Measurements from ENCODE around the gene MRGPRF. TPM values are rescaled to one million over a fixed set of nuclear protein-coding genes. Genes with fewer than 3 reads are reported as not detected.

Gene MRGPRF
- total and polyA plus RNA-seq, 2 donors (not counting 1 experiment from before 2014, with no cell fraction given) = not detected

GRCh38 chr11:68966894-68967780, 45.9 kb downstream of the MRGPRF start:
- Mint-ChIP-seq H3K4me3 (no peak overlapping the region), H3K27ac (no peak overlapping the region), H3K4me1 (peaks cover 8% of the 10 kb centered on the region), H3K27me3 (peaks cover 13% of the 10 kb centered on the region), H3K9me3 (ENCODE audit: insufficient read depth) (peaks cover 4% of the 10 kb centered on the region)
- Histone ChIP-seq H3K9ac (ENCODE audit: low read length) (no peak overlapping the region), H3K79me2 (ENCODE audit: control insufficient read depth, insufficient read depth, low read length) (no peaks in the 10 kb centered on the region), H3K9me3 (ENCODE audit: control extremely low read depth in 1 of 3, control insufficient read depth in 2 of 3, insufficient read depth in 1 of 3, low read length in 2 of 3) (peaks cover 0 to 15% (median 0%) of the 10 kb centered on the region in 3 donors), H3K4me1 (ENCODE audit: control insufficient read depth in 2 of 2, insufficient read depth in 2 of 2, low read length in 2 of 2) (peaks cover 0 to 8% of the 10 kb centered on the region in 2 donors), H3K4me3 (ENCODE audit: control extremely low read depth in 1 of 5, extremely low read depth in 1 of 5, insufficient read depth in 1 of 5, low read depth in 2 of 5, low read length in 4 of 5) (no peak overlapping the region), H4K20me1 (ENCODE audit: control insufficient read depth, insufficient read depth, low read length, poor library complexity, severe bottlenecking) (no peaks in the 10 kb centered on the region), H3K27me3 (replicated peaks in 1 of 4; ENCODE audit: control extremely low read depth in 1 of 4, control insufficient read depth in 3 of 4, insufficient read depth in 4 of 4, low read length in 3 of 4) (peaks cover 0 to 6% (median 3%) of the 10 kb centered on the region in 4 experiments), H2AFZ (ENCODE audit: insufficient read depth, low read depth, low read length, poor library complexity, severe bottlenecking) (no peak overlapping the region), H3K27ac (ENCODE audit: low read length in 2 of 2) (no peak overlapping the region), H3K4me2 (replicated peaks; ENCODE audit: low read depth, low read length, poor library complexity, severe bottlenecking) (no peak overlapping the region), H3K36me3 (replicated peaks in 1 of 2; ENCODE audit: control extremely low read depth in 1 of 2, control insufficient read depth in 1 of 2, extremely low read depth in 1 of 2, insufficient read depth in 2 of 2, low read length in 1 of 2) (no peaks in the 10 kb centered on the region)
- no peak for TF ChIP-seq EZH2 (IDR thresholded peaks at IDR 0.05; ENCODE audit: borderline replicate concordance, insufficient read depth, low read depth, low read length, poor library complexity, severe bottlenecking)
- TF ChIP-seq, protein P1, sequence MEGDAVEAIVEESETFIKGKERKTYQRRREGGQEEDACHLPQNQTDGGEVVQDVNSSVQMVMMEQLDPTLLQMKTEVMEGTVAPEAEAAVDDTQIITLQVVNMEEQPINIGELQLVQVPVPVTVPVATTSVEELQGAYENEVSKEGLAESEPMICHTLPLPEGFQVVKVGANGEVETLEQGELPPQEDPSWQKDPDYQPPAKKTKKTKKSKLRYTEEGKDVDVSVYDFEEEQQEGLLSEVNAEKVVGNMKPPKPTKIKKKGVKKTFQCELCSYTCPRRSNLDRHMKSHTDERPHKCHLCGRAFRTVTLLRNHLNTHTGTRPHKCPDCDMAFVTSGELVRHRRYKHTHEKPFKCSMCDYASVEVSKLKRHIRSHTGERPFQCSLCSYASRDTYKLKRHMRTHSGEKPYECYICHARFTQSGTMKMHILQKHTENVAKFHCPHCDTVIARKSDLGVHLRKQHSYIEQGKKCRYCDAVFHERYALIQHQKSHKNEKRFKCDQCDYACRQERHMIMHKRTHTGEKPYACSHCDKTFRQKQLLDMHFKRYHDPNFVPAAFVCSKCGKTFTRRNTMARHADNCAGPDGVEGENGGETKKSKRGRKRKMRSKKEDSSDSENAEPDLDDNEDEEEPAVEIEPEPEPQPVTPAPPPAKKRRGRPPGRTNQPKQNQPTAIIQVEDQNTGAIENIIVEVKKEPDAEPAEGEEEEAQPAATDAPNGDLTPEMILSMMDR (IDR thresholded peaks at IDR 0.05) = no peak
- ChIA-PET CTCF (no interaction called here), POLR2A (no interaction called here)
- ATAC-seq (ENCODE audit: low read depth) (no peak), DNase-seq (no peak)
- intact Hi-C loops (cut with micrococcal nuclease) = no loop called here
- WGBS (ENCODE audit: insufficient coverage) = 93% methylated on average over 6 of the region's 9 CpGs

Data from B cell (primary cell).